Measurements from ENCODE around the gene CNTN6. TPM values are rescaled to one million over a fixed set of nuclear protein-coding genes. Genes with fewer than 3 reads are reported as not detected.

CNTN6 gene
- polyA plus RNA-seq, 2 of the 4 experiments (the other 2 are of a cell fraction): not detected

DNA sequence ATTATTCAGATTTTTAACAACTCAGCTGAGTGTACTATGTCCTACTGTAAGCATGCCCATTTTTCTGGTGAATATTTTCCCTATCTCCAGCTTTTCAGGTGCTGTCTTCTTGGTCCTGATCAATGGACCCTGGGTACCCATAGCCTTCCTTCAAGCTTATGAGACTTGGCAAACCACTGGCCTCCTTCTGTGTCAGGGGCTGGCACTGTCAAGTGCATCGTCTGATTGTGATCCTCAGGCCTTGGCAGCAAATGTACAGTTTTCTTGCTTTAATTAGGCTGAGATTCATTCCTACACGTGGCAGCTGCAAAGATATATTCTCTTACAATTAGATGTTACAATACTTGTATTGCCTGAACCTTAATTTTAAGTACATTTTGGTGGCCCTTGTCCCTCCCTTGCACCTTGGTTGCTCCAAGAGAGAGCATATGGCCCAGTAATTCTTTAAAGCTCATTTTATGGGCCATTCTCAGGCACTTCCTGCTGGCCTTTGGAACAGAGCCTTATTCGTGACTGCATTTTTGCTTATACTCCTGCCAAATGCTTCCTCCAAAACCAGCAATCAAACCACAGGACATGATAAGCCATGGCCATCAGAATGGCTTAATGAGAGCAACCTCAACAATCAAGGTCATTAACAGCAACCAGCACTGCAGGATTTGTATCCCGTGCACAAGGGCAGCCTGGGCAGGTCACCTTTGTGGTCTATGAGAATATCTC, 179.9 kb downstream of the CNTN6 start:
- FAIRE-seq (no peak), ATAC-seq (no peak), DNase-seq (ENCODE audit: low read depth in 1 of 2, low spot score in 1 of 2) (no peak)
- 1% methylated on average over 4 of the region's 4 CpGs for WGBS (ENCODE audit: missing lambda C conversion rate)
- TF ChIP-seq FOSB (CRISPR knock-in tag; IDR thresholded peaks at IDR 0.05) (no peak), EHF (CRISPR knock-in tag; IDR thresholded peaks at IDR 0.05) (no peak), ZNF302 (CRISPR knock-in tag; IDR thresholded peaks at IDR 0.05) (no peak), KDM1A (IDR thresholded peaks at IDR 0.05; ENCODE audit: low read depth) (no peak), KDM5A (IDR thresholded peaks at IDR 0.05) (no peak), CHD2 (IDR thresholded peaks at IDR 0.05; ENCODE audit: low read length, partially characterized antibody) (no peak), TP53 (CRISPR knock-in tag; IDR thresholded peaks at IDR 0.05) (no peak), HEYL (CRISPR knock-in tag; IDR thresholded peaks at IDR 0.05) (no peak), ESRRA (IDR thresholded peaks at IDR 0.05; ENCODE audit: borderline replicate concordance, low read length) (no peak), MAFK (IDR thresholded peaks at IDR 0.05; ENCODE audit: partially characterized antibody) (no peak), POLR2A (IDR thresholded peaks at IDR 0.05; ENCODE audit: low read length) (no peak)
- TF ChIP-seq, protein P1, sequence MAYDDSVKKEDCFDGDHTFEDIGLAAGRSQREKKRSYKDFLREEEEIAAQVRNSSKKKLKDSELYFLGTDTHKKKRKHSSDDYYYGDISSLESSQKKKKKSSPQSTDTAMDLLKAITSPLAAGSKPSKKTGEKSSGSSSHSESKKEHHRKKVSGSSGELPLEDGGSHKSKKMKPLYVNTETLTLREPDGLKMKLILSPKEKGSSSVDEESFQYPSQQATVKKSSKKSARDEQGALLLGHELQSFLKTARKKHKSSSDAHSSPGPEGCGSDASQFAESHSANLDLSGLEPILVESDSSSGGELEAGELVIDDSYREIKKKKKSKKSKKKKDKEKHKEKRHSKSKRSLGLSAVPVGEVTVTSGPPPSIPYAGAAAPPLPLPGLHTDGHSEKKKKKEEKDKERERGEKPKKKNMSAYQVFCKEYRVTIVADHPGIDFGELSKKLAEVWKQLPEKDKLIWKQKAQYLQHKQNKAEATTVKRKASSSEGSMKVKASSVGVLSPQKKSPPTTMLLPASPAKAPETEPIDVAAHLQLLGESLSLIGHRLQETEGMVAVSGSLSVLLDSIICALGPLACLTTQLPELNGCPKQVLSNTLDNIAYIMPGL (CRISPR knock-in tag; IDR thresholded peaks at IDR 0.05; ENCODE audit: borderline replicate concordance): no peak
- TF ChIP-seq, protein P2, sequence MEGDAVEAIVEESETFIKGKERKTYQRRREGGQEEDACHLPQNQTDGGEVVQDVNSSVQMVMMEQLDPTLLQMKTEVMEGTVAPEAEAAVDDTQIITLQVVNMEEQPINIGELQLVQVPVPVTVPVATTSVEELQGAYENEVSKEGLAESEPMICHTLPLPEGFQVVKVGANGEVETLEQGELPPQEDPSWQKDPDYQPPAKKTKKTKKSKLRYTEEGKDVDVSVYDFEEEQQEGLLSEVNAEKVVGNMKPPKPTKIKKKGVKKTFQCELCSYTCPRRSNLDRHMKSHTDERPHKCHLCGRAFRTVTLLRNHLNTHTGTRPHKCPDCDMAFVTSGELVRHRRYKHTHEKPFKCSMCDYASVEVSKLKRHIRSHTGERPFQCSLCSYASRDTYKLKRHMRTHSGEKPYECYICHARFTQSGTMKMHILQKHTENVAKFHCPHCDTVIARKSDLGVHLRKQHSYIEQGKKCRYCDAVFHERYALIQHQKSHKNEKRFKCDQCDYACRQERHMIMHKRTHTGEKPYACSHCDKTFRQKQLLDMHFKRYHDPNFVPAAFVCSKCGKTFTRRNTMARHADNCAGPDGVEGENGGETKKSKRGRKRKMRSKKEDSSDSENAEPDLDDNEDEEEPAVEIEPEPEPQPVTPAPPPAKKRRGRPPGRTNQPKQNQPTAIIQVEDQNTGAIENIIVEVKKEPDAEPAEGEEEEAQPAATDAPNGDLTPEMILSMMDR (IDR thresholded peaks at IDR 0.05): no peak
- TF ChIP-seq, protein P3, sequence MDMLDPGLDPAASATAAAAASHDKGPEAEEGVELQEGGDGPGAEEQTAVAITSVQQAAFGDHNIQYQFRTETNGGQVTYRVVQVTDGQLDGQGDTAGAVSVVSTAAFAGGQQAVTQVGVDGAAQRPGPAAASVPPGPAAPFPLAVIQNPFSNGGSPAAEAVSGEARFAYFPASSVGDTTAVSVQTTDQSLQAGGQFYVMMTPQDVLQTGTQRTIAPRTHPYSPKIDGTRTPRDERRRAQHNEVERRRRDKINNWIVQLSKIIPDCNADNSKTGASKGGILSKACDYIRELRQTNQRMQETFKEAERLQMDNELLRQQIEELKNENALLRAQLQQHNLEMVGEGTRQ (IDR thresholded peaks at IDR 0.05): no peak
- Histone ChIP-seq H3K9me3 (no peaks in the 10 kb centered on the region), H3K4me3 (no peak overlapping the region), H3K27ac (no peak overlapping the region), H3K4me2 (no peak overlapping the region), H3K4me1 (no peaks in the 10 kb centered on the region)
- POLR2A ChIA-PET: no interaction called here
- CTCF ChIA-PET: no interaction called here

DNA sequence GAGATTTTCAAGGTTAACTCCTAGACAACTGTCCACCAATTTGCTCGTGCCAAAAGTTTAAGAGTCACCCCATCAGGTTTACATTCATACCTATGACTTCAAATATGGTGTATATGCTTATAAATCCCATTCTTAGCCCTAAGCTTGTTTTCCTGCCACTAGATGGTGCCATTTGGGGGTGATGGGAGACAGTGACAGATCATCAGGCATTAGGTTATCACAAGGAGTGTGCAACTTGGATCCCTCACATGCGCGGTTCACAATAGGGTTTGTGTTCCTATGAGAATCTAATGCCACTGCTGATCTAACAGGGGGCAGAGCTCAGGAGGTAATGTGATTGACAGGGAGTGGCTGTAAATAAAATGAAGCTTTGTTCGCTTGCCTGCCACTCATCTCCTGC, 182.7 kb downstream of the CNTN6 start:
- TF ChIP-seq TP53 (CRISPR knock-in tag; IDR thresholded peaks at IDR 0.05) (no peak), RAD21 (conservative IDR thresholded peaks at IDR 0.05 in 1 of 2, IDR thresholded peaks at IDR 0.05 in 1 of 2) (0 out of 5 replicates have a peak, but pooled peaks of 1 of the 2 experiments have one; percentile 5), HOXA7 (CRISPR knock-in tag; IDR thresholded peaks at IDR 0.05) (no peak)
- no peak overlapping the region for H3K27ac ChIP-seq
- CTCF ChIA-PET: no interaction called here
- DNase-seq (ENCODE audit: low read depth in 1 of 2, low spot score in 1 of 2) (peak in 1 of 2 experiments; percentile 16), ATAC-seq (no peak), FAIRE-seq (no peak)
- POLR2A ChIA-PET: no interaction called here
- no peak overlapping the region for H3K4me3 ChIP-seq
- no peaks in the 10 kb centered on the region for H3K4me1 ChIP-seq
- no peaks in the 10 kb centered on the region for H3K9me3 ChIP-seq
- no peak overlapping the region for H3K4me2 ChIP-seq
- WGBS (ENCODE audit: missing lambda C conversion rate): under 1% methylated on average over 4 of the region's 4 CpGs

DNA sequence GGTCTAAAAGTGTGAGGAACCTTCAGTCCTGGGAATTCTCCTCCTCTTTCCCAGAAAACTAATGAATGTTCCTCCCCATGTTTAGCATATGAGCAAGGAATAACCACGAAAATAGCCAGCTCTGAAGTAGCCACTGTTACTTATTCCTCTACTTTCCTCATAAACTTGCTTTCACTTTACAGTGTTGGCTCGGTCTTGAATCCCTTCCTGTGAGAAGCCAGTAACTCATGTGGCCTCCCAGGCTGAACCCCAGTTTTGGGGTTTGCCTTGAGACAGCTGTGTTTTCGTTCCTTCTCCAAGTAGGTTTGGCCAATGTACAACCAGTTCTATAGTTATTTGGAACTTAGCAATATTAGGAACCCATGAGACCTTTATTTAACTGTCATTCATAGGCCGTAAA, 195.0 kb downstream of the CNTN6 start:
- no peaks in the 10 kb centered on the region for H3K4me1 ChIP-seq
- no peak overlapping the region for H3K4me2 ChIP-seq
- ATAC-seq (no peak), DNase-seq (ENCODE audit: low read depth in 1 of 2, low spot score in 1 of 2) (no peak), FAIRE-seq (no peak)
- POLR2A ChIA-PET: no interaction called here
- no peaks in the 10 kb centered on the region for H3K9me3 ChIP-seq
- H3K4me3 ChIP-seq: no peak overlapping the region
- WGBS (ENCODE audit: missing lambda C conversion rate): 0% methylated on average over 4 of the region's 4 CpGs
- no peak overlapping the region for H3K27ac ChIP-seq
- CTCF ChIA-PET: no interaction called here
- TF ChIP-seq POLR2AphosphoS2 (conservative IDR thresholded peaks at IDR 0.05; ENCODE audit: low read length) (no peak), ZFP36 (IDR thresholded peaks at IDR 0.05; ENCODE audit: borderline replicate concordance, partially characterized antibody) (no peak), CEBPB (IDR thresholded peaks at IDR 0.05) (no peak), TFCP2L1 (CRISPR knock-in tag; IDR thresholded peaks at IDR 0.05) (no peak), CBX8 (IDR thresholded peaks at IDR 0.05) (no peak), PHF8 (IDR thresholded peaks at IDR 0.05; ENCODE audit: borderline replicate concordance, low read depth) (no peak), KDM5A (IDR thresholded peaks at IDR 0.05) (no peak), RAD21 (conservative IDR thresholded peaks at IDR 0.05 in 1 of 2, IDR thresholded peaks at IDR 0.05 in 1 of 2) (no peak), RFX5 (IDR thresholded peaks at IDR 0.05) (no peak), CHD4 (IDR thresholded peaks at IDR 0.05; ENCODE audit: borderline replicate concordance) (no peak), ZSCAN20 (CRISPR knock-in tag; IDR thresholded peaks at IDR 0.05) (no peak), NPAS2 (CRISPR knock-in tag; IDR thresholded peaks at IDR 0.05; ENCODE audit: borderline replicate concordance) (no peak), HOXB5 (CRISPR knock-in tag; IDR thresholded peaks at IDR 0.05) (no peak), ESRRA (IDR thresholded peaks at IDR 0.05; ENCODE audit: borderline replicate concordance, low read length) (no peak)
- TF ChIP-seq, protein P4, sequence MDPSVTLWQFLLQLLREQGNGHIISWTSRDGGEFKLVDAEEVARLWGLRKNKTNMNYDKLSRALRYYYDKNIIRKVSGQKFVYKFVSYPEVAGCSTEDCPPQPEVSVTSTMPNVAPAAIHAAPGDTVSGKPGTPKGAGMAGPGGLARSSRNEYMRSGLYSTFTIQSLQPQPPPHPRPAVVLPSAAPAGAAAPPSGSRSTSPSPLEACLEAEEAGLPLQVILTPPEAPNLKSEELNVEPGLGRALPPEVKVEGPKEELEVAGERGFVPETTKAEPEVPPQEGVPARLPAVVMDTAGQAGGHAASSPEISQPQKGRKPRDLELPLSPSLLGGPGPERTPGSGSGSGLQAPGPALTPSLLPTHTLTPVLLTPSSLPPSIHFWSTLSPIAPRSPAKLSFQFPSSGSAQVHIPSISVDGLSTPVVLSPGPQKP (IDR thresholded peaks at IDR 0.05; ENCODE audit: low read depth, low read length): no peak
- TF ChIP-seq, protein P3 (IDR thresholded peaks at IDR 0.05): no peak
